OCI-LY7 (cell line): Measurements from ENCODE around the gene KCNQ5. TPM values are rescaled to one million over a fixed set of nuclear protein-coding genes. Genes with fewer than 3 reads are reported as not detected.

Source experiments
- BruUV-seq: library from RNA; stranded (reverse); fragments of 400-500 nt; replicated peaks from 2 replicates; lab custom pipeline; 2021; lab: Mats Ljungman, UMichigan
- CTCF ChIA-PET: fragments of 300-600 bp; sonication (Branson Sonifier 250); formaldehyde crosslinking; loops from one replicate; lab custom pipeline; 2022; ENCODE audit warnings: antibody characterized with exemption; ENCODE audit not compliant: unreplicated experiment; lab: Charles Lee
- POLR2A ChIA-PET: fragments of 300-600 bp; sonication (Branson Sonifier 250); formaldehyde crosslinking; loops from one replicate; lab custom pipeline; 2022; ENCODE audit warnings: antibody characterized with exemption; lab: Charles Lee
- DNase-seq: peaks from one replicate; pipeline ENCODE4 v3.0.0-alpha.2; 2015; ENCODE audit warnings: low spot score
- H2AFZ ChIP-seq: fragments of 200-600 bp; sonication (generic), shearing (Covaris generic); 2 replicates; pipeline ENCODE4 v1.6.1; 2014; ENCODE audit warnings: mild to moderate bottlenecking, antibody characterized with exemption, low read length, moderate library complexity
- H3K27ac ChIP-seq: fragments of 200-600 bp; sonication (generic); 2 replicates; pipeline ENCODE4 v1.5.1; 2014; ENCODE audit warnings: mixed run types, low read depth, mild to moderate bottlenecking, moderate library complexity, low read length, inconsistent platforms; ENCODE audit not compliant: poor library complexity, severe bottlenecking
- H3K36me3 ChIP-seq: fragments of 200-600 bp; sonication (generic); 2 replicates; pipeline ENCODE4 v1.6.1; 2014; ENCODE audit warnings: mild to moderate bottlenecking, antibody characterized with exemption, low read length, moderate library complexity, mixed read lengths; ENCODE audit not compliant: insufficient read depth
- H3K4me1 ChIP-seq: fragments of 200-600 bp; sonication (generic); 2 replicates; pipeline ENCODE4 v1.5.1; 2014; ENCODE audit warnings: mild to moderate bottlenecking, low read length; ENCODE audit not compliant: insufficient read depth, poor library complexity, severe bottlenecking
- H3K4me2 ChIP-seq: fragments of 200-600 bp; sonication (generic); 2 replicates; pipeline ENCODE4 v1.6.1; 2014; ENCODE audit warnings: mild to moderate bottlenecking, low read length
- H3K4me3 ChIP-seq: fragments of 200-600 bp; sonication (generic); 2 replicates; pipeline ENCODE4 v1.5.1; 2014; ENCODE audit warnings: mild to moderate bottlenecking, low read depth, low read length; ENCODE audit not compliant: poor library complexity, severe bottlenecking
- H3K79me2 ChIP-seq: fragments of 200-600 bp; sonication (generic); 2 replicates; pipeline ENCODE4 v1.6.1; 2016; ENCODE audit warnings: low read depth, mild to moderate bottlenecking, low read length, moderate library complexity, mixed read lengths; ENCODE audit not compliant: insufficient read depth
- H3K9me2 ChIP-seq: fragments of 200-600 bp; sonication (generic); 2 replicates; pipeline ENCODE4 v1.6.1; 2016; ENCODE audit warnings: mild to moderate bottlenecking, low read length, mixed read lengths; ENCODE audit not compliant: insufficient read depth
- H3K9me3 ChIP-seq: fragments of 200-600 bp; sonication (generic); 2 replicates; pipeline ENCODE4 v1.6.1; 2014; ENCODE audit warnings: mild to moderate bottlenecking, mixed run types, low read length, mixed read lengths
- H4K20me1 ChIP-seq: fragments of 200-600 bp; sonication (generic); 2 replicates; pipeline ENCODE4 v1.6.1; 2014; ENCODE audit warnings: mild to moderate bottlenecking, antibody characterized with exemption, low read length, moderate library complexity, mixed read lengths; ENCODE audit not compliant: insufficient read depth
- EZH2phosphoT487 ChIP-seq: fragments of 200-600 bp; sonication (generic); IDR thresholded peaks from 2 replicates; pipeline ENCODE4 v1.6.1; 2018; ENCODE audit warnings: low read depth, borderline replicate concordance, mild to moderate bottlenecking, mixed run types, antibody characterized with exemption, low read length, moderate library complexity, mixed read lengths
- intact Hi-C: fragments of 100-400 bp; cut with micrococcal nuclease; formaldehyde crosslinking; loops from one replicate; pipeline ENCODE4 v1.10.0; 2022; ENCODE audit not compliant: unreplicated experiment
- total RNA-seq, 2 experiments: library from RNA; depleted of rRNA in 1 of 2; stranded (reverse); fragments of >200 nt in 1 of 2; shearing (Covaris generic) in 1 of 2; gene quantifications; 2 replicates each; pipeline ENCODE4 v1.2.3, GENCODE V29; 2014 to 2022
- TF ChIP-seq, protein P1 (sequence below): fragments of 200-600 bp; sonication (generic); conservative IDR thresholded peaks from 2 replicates; pipeline ENCODE4 v1.5.1; 2014; ENCODE audit warnings: mild to moderate bottlenecking, antibody characterized with exemption, low read length, moderate library complexity, mixed read lengths

Gene KCNQ5
- total RNA-seq, 2 experiments from 2014 or later: 26.1 to 29.7 TPM

DNA sequence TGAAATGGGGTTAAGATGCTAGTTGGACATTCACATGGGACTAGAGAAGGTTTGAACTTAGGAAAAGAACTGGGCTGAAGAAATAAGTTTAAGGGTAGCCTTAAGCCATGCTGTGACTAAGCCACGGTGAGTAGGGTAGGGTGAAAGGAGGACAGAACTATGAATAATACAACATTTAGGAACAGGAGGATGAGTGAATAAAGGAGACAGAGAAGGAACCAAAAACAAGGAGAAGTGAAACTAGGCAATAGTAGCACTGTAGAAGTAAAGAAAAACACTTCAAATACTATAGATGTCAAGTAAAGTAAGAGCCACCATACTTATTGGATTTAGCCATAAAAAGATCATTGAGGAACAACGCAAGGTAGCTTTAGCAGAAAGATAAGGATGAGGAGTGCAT is 111.2 kb downstream of the KCNQ5 start:
- no peak overlapping the region for H3K4me3 ChIP-seq
- BruUV-seq: TSS peak; percentile 28
- H3K4me2 ChIP-seq: peak overlapping the region; percentile 30
- H3K36me3 ChIP-seq: peaks cover 15% of the 10 kb centered on the region
- intact Hi-C loops: no loop called here
- TF ChIP-seq, protein P1, sequence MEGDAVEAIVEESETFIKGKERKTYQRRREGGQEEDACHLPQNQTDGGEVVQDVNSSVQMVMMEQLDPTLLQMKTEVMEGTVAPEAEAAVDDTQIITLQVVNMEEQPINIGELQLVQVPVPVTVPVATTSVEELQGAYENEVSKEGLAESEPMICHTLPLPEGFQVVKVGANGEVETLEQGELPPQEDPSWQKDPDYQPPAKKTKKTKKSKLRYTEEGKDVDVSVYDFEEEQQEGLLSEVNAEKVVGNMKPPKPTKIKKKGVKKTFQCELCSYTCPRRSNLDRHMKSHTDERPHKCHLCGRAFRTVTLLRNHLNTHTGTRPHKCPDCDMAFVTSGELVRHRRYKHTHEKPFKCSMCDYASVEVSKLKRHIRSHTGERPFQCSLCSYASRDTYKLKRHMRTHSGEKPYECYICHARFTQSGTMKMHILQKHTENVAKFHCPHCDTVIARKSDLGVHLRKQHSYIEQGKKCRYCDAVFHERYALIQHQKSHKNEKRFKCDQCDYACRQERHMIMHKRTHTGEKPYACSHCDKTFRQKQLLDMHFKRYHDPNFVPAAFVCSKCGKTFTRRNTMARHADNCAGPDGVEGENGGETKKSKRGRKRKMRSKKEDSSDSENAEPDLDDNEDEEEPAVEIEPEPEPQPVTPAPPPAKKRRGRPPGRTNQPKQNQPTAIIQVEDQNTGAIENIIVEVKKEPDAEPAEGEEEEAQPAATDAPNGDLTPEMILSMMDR: no peak
- no peak for TF ChIP-seq EZH2phosphoT487
- H3K9me2 ChIP-seq: no peaks in the 10 kb centered on the region
- H3K79me2 ChIP-seq: peaks cover 26% of the 10 kb centered on the region; the same call in 1 of the 2 replicates
- H3K9me3 ChIP-seq: peaks cover 8% of the 10 kb centered on the region; the same call in 1 of the 2 replicates
- DNase-seq: peak; percentile 21
- H3K4me1 ChIP-seq: peaks cover 20% of the 10 kb centered on the region
- H2AFZ ChIP-seq: no peak overlapping the region
- H4K20me1 ChIP-seq: no peaks in the 10 kb centered on the region
- POLR2A ChIA-PET: no interaction called here
- CTCF ChIA-PET: no interaction called here
- peak overlapping the region; percentile 21 for H3K27ac ChIP-seq

DNA sequence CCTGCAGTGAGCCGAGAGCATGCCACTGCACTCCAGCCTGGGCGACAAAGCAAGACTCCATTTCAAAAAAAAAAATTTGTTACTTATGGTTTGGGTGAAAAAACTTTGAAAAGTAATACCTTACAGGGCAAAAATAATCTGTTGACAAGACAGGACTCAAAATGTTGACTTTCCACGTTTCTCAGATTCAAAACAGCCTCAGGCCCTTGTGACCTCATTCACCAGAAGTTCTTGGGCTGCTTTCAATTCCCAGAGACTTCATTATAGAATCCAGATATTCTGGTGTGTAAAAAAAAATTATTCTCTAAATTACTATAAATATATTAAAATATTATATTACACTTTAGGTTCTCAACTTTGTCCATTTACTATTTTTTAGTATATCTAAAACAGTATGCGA is 116.2 kb downstream of the KCNQ5 start:
- DNase-seq: no peak
- Histone ChIP-seq H3K27ac (no peak overlapping the region), H3K4me2 (no peak overlapping the region), H2AFZ (no peak overlapping the region), H3K4me3 (no peak overlapping the region), H3K36me3 (peaks cover 4% of the 10 kb centered on the region), H3K9me2 (no peaks in the 10 kb centered on the region), H3K79me2 (peaks cover 28% of the 10 kb centered on the region; the same call in 1 of the 2 replicates), H3K9me3 (no peaks in the 10 kb centered on the region; the same call in 1 of the 2 replicates), H3K4me1 (peaks cover 27% of the 10 kb centered on the region), H4K20me1 (peaks cover 27% of the 10 kb centered on the region; the same call in 1 of the 2 replicates)
- ChIA-PET POLR2A (no interaction called here), CTCF (no interaction called here)
- intact Hi-C loops: no loop called here
- no TSS peak for BruUV-seq
- TF ChIP-seq EZH2phosphoT487: no peak
- TF ChIP-seq, protein P1: no peak

DNA sequence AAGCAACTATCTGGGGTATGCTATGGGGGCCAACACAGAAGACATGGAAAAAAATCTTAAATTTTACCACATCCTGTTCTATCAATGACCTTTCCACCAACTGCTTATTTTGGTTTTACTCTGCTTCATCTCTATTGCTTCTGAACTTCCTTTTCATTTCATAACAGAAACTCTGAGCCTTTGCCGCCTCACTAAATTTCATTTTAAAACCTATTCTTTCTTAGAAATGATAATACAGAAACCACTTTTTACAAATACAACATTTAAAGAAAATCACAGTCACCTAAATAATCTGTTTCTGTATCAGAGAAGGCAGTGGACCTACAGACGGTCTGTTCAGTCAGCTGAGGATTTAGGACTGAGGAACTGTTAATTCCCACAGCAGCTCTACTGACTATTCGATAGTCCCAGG is 117.5 kb downstream of the KCNQ5 start:
- ChIA-PET POLR2A (interaction anchor here (0.9 kb wide), 1 partner anchor 16 kb away, joined by 3 read pairs; no protein-coding TSS in a partner anchor), CTCF (no interaction called here)
- Histone ChIP-seq H3K4me1 (peaks cover 22% of the 10 kb centered on the region), H3K9me2 (no peaks in the 10 kb centered on the region), H3K4me2 (peak overlapping the region; percentile 28), H4K20me1 (peaks cover 27% of the 10 kb centered on the region; the same call in 1 of the 2 replicates), H3K27ac (no peak overlapping the region), H3K36me3 (peaks cover 4% of the 10 kb centered on the region), H2AFZ (no peak overlapping the region), H3K9me3 (no peaks in the 10 kb centered on the region; the same call in 1 of the 2 replicates), H3K4me3 (no peak overlapping the region), H3K79me2 (peaks cover 28% of the 10 kb centered on the region; the same call in 1 of the 2 replicates)
- intact Hi-C loops: no loop called here
- peak; percentile 28 for DNase-seq
- BruUV-seq: no TSS peak
- TF ChIP-seq EZH2phosphoT487: no peak
- TF ChIP-seq, protein P1: no peak
